ENCODE measurements around the gene PPM1B. TPM values are rescaled to one million over a fixed set of nuclear protein-coding genes. Genes with fewer than 3 reads are reported as not detected.
"Not testable (repeated sequence)": the region's sequence is repeated elsewhere in the genome, so short reads cannot be mapped to it uniquely, and the experiment has no call there.

The PPM1B gene
- total RNA-seq, 4 donors from 2014 or later: 73.5 to 124 (median 101) TPM

DNA sequence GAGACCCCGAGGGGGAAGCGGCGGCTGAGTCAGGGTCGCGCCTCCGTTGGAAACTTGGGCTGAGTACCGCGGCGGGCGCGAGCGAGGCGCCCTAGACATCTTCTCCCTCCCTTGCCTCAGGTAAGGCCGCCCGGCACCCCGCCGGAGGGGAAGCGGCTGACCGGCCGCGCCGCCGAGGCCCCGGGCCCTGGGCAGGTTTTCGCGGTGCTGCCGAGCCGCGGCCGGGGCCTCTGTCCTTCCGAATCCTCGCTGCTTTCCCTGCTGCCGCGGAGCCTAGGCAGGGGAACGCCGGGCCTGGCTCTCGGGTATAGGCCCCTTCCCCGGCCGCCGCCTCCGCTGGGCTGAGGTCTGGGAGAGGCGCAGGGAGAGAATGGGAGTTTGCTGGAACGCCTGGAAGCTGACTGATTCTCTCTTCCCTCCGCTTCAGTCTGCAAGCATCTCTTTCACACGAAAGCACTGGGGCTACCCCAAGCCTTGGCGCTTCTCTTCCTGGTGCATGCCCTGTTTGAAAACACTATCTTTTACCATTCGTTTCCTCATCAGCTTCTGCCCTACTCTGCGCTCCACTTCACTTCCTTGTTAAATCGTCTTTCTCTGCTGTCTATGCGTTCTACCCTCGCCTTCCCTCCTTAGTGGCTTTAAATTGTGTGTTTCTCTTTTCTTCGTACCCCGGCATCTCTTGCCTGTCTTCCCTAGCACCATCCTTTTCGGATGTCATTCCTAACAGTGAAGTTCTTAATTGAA, 652 bp downstream of the PPM1B start:
- intact Hi-C loops (cut with DNase I; ENCODE audit: low total_unique reads) (loop anchor here (2.0 to 5.0 kb wide), 3 partner anchors 83 to 193 kb away; partner anchors contain the start of genes CAMKMT, LRPPRC and PREPL), in situ Hi-C loops (cut with MboI; ENCODE audit: low sequenced_read_pairs in 4 of 4) (no loop called here)
- ATAC-seq (peak in 1 of 2 donors; percentile 12), DNase-seq (peak; percentile 8 to 45)
- H3K36me3 ChIP-seq: no peaks in the 10 kb centered on the region
- no peak for TF ChIP-seq POLR2A (IDR thresholded peaks at IDR 0.05)
- TF ChIP-seq, protein P1, sequence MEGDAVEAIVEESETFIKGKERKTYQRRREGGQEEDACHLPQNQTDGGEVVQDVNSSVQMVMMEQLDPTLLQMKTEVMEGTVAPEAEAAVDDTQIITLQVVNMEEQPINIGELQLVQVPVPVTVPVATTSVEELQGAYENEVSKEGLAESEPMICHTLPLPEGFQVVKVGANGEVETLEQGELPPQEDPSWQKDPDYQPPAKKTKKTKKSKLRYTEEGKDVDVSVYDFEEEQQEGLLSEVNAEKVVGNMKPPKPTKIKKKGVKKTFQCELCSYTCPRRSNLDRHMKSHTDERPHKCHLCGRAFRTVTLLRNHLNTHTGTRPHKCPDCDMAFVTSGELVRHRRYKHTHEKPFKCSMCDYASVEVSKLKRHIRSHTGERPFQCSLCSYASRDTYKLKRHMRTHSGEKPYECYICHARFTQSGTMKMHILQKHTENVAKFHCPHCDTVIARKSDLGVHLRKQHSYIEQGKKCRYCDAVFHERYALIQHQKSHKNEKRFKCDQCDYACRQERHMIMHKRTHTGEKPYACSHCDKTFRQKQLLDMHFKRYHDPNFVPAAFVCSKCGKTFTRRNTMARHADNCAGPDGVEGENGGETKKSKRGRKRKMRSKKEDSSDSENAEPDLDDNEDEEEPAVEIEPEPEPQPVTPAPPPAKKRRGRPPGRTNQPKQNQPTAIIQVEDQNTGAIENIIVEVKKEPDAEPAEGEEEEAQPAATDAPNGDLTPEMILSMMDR (IDR thresholded peaks at IDR 0.05 in 4 of 5, conservative IDR thresholded peaks at IDR 0.05 in 1 of 5): no peak
- no peaks in the 10 kb centered on the region for H3K9me3 ChIP-seq
- H3K27me3 ChIP-seq: no peaks in the 10 kb centered on the region
- H3K27ac ChIP-seq: peak overlapping the region; percentile 92 to 99 (median 99)
- H3K4me1 ChIP-seq: peaks cover 31 to 34% of the 10 kb centered on the region in 2 donors
- H3K4me3 ChIP-seq: peak overlapping the region; percentile 70 to 90 (median 82)

GRCh38 chr2:44170311-44170717, 1.6 kb downstream of the PPM1B start:
- Histone ChIP-seq H3K4me3 (peak overlapping the region; percentile 70 to 90 (median 82)), H3K36me3 (no peaks in the 10 kb centered on the region), H3K27me3 (no peaks in the 10 kb centered on the region), H3K27ac (peak overlapping the region; percentile 92 to 99 (median 99)), H3K4me1 (peaks cover 39% of the 10 kb centered on the region in 2 donors), H3K9me3 (no peaks in the 10 kb centered on the region)
- peak; percentile 33 to 57 for ATAC-seq
- intact Hi-C loops (cut with DNase I; ENCODE audit: low total_unique reads) (loop anchor here (5.0 kb wide), 1 partner anchor 67 kb away; no protein-coding TSS in a partner anchor), in situ Hi-C loops (cut with MboI; ENCODE audit: low sequenced_read_pairs in 4 of 4) (loop anchor here in 1 of 4 donors (5.0 kb wide), 1 partner anchor 83 kb away; no protein-coding TSS in a partner anchor)
- TF ChIP-seq POLR2A (IDR thresholded peaks at IDR 0.05): peak; percentile 72 to 83
- TF ChIP-seq, protein P1 (IDR thresholded peaks at IDR 0.05 in 4 of 5, conservative IDR thresholded peaks at IDR 0.05 in 1 of 5): no peak
- peak in 1 of 2 donors; percentile 37 for DNase-seq

- ATAC-seq: peak in 1 of 2 donors; percentile 8
- Histone ChIP-seq H3K4me1 (peaks cover 39 to 46% of the 10 kb centered on the region in 2 donors), H3K27ac (peak overlapping the region; percentile 92 to 99 (median 99)), H3K4me3 (peak overlapping the region; percentile 70 to 90 (median 82)), H3K9me3 (no peaks in the 10 kb centered on the region), H3K36me3 (no peaks in the 10 kb centered on the region), H3K27me3 (no peaks in the 10 kb centered on the region)
- DNase-seq: no peak
- intact Hi-C loops (cut with DNase I; ENCODE audit: low total_unique reads) (loop anchor here (5.0 kb wide), 1 partner anchor 66 kb away; no protein-coding TSS in a partner anchor), in situ Hi-C loops (cut with MboI; ENCODE audit: low sequenced_read_pairs in 4 of 4) (loop anchor here in 1 of 4 donors (5.0 kb wide), 1 partner anchor 84 kb away; no protein-coding TSS in a partner anchor)
- TF ChIP-seq, protein P1 (IDR thresholded peaks at IDR 0.05 in 4 of 5, conservative IDR thresholded peaks at IDR 0.05 in 1 of 5): no peak
- TF ChIP-seq POLR2A (IDR thresholded peaks at IDR 0.05): no peak
These were observed 2.3 kb downstream of the PPM1B start for GRCh38 chr2:44171018-44171417.

DNA sequence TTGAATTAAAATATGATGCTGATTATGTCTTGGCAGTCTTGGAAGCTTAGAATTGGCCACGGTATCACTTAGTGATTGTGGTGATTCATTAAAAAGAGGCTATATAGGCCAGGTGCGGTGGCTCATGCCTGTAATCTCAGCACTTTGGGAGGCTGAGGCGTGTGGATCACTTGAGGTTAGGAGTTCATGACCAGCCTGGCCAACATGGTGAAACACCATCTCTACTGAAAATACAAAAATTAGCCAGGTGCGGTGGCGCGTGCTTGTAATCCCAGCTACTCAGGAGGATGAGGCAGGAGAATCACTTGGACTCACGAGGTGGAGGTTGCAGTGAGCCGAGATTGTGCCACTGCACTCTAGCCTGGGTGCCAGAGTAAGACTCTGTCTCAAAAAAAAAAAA, 2.8 kb downstream of the PPM1B start:
- in situ Hi-C loops (cut with MboI; ENCODE audit: low sequenced_read_pairs in 4 of 4): loop anchor here in 1 of 4 donors (5.0 kb wide), 1 partner anchor 84 kb away; no protein-coding TSS in a partner anchor
- not testable (repeated sequence) for H3K27me3 ChIP-seq, ATAC-seq, H3K9me3 ChIP-seq, H3K36me3 ChIP-seq
- intact Hi-C loops (cut with DNase I; ENCODE audit: low total_unique reads): loop anchor here (5.0 kb wide), 1 partner anchor 66 kb away; no protein-coding TSS in a partner anchor
- peak in 1 of 2 donors; percentile 37 for TF ChIP-seq POLR2A (IDR thresholded peaks at IDR 0.05)
- Histone ChIP-seq H3K27ac (peak overlapping the region; percentile 92 to 99 (median 99)), H3K4me3 (peak overlapping the region; percentile 70 to 90 (median 82)), H3K4me1 (peaks cover 39 to 50% of the 10 kb centered on the region in 2 donors)
- peak; percentile 73 to 82 for DNase-seq

- intact Hi-C loops (cut with DNase I; ENCODE audit: low total_unique reads) (loop anchor here (5.0 kb wide), 1 partner anchor 65 kb away; no protein-coding TSS in a partner anchor), in situ Hi-C loops (cut with MboI; ENCODE audit: low sequenced_read_pairs in 4 of 4) (loop anchor here in 1 of 4 donors (5.0 kb wide), 1 partner anchor 85 kb away; no protein-coding TSS in a partner anchor)
- Histone ChIP-seq H3K4me1 (peaks cover 45 to 55% of the 10 kb centered on the region in 2 donors), H3K27me3 (no peaks in the 10 kb centered on the region), H3K27ac (peak overlapping the region; percentile 2 to 99 (median 96)), H3K4me3 (no peak overlapping the region), H3K36me3 (no peaks in the 10 kb centered on the region), H3K9me3 (no peaks in the 10 kb centered on the region)
- DNase-seq: no peak
- TF ChIP-seq, protein P1 (IDR thresholded peaks at IDR 0.05 in 4 of 5, conservative IDR thresholded peaks at IDR 0.05 in 1 of 5): no peak
- no peak for TF ChIP-seq POLR2A (IDR thresholded peaks at IDR 0.05)
- ATAC-seq: no peak
These were observed 3.9 kb downstream of the PPM1B start for GRCh38 chr2:44172576-44172975.

All from gastrocnemius medialis (tissue), 4 donors.